Spleen (tissue), 11 donors: ENCODE results near the gene CBLN4. TPM values are rescaled to one million over a fixed set of nuclear protein-coding genes. Genes with fewer than 3 reads are reported as not detected.

Experiments used
- DNase-seq: peaks from one replicate; pipeline ENCODE4 v3.0.0-alpha.2; 2020
- H3K27ac ChIP-seq, 8 donors: fragments of 200-600 bp; sonication (generic) in 7 of 8; 1 replicate in 4 of 8; 2 replicates in 4 of 8; pipeline versions ENCODE4 v1.5.0 to v1.8.0; 2016 to 2021; ENCODE audit warnings: inconsistent platforms in 4 of 8, mild to moderate bottlenecking in 4 of 8, moderate library complexity in 1 of 8
- H3K27me3 ChIP-seq, 7 donors: fragments of 200-600 bp; sonication (generic) in 6 of 7; replicated peaks in 1 of 7; 1 replicate in 4 of 7; 2 replicates in 3 of 7; pipeline versions ENCODE4 v1.5.0 to v1.8.0; 2016 to 2021; ENCODE audit warnings: inconsistent platforms in 3 of 7, mild to moderate bottlenecking in 1 of 7
- H3K36me3 ChIP-seq, 6 donors: fragments of 200-600 bp; sonication (generic) in 5 of 6; 1 replicate in 4 of 6; 2 replicates in 2 of 6; pipeline versions ENCODE4 v1.5.0 to v1.8.0; 2016 to 2021; ENCODE audit warnings: inconsistent platforms in 2 of 6
- H3K4me1 ChIP-seq, 6 donors: fragments of 200-600 bp; sonication (generic) in 5 of 6; 1 replicate in 3 of 6; 2 replicates in 3 of 6; pipeline versions ENCODE4 v1.5.0 to v1.8.0; 2016 to 2021; ENCODE audit warnings: inconsistent platforms in 3 of 6
- H3K4me3 ChIP-seq, 8 donors: fragments of 200-600 bp; sonication (generic) in 7 of 8; 1 replicate in 4 of 8; 2 replicates in 4 of 8; pipeline versions ENCODE4 v1.5.0 to v1.8.0; 2016 to 2021; ENCODE audit warnings: inconsistent platforms in 4 of 8, mild to moderate bottlenecking in 4 of 8, moderate library complexity in 2 of 8
- H3K9me3 ChIP-seq, 8 donors: fragments of 200-600 bp; sonication (generic) in 7 of 8; 1 replicate in 4 of 8; 2 replicates in 4 of 8; pipeline versions ENCODE4 v1.5.0 to v1.8.0; 2016 to 2021; ENCODE audit warnings: inconsistent platforms in 4 of 8
- CTCF ChIP-seq, 11 experiments: fragments of 200-600 bp in 7 of 11; fragments of 450-650 bp in 4 of 11; sonication (generic) in 4 of 11; IDR thresholded peaks in 8 of 11; conservative IDR thresholded peaks in 3 of 11; 1 replicate in 7 of 11; 2 replicates in 4 of 11; pipeline versions ENCODE4 v1.4.0 to v1.8.0; 2016 to 2021; ENCODE audit warnings: antibody characterized with exemption in 11 of 11, inconsistent platforms in 4 of 11, mild to moderate bottlenecking in 1 of 11
- POLR2A ChIP-seq, 3 donors: fragments of 450-650 bp; IDR thresholded peaks; one replicate each; pipeline ENCODE4 v1.5.1; 2017; ENCODE audit warnings: antibody characterized with exemption in 3 of 3, mild to moderate bottlenecking in 1 of 3
- POLR2AphosphoS5 ChIP-seq, 3 donors: sonication (generic); formaldehyde crosslinking; IDR thresholded peaks; one replicate each; pipeline ENCODE4 v1.5.1; 2017; ENCODE audit warnings: antibody characterized with exemption in 3 of 3
- WGBS, 5 donors: extraction: QIAGEN DNeasy Blood & Tissue Kit in 3 of 5; methylation state at CpG; one replicate each; pipeline versions ENCODE4 v1.1.5 to v1.1.7; 2013 to 2018; 5-methylcytosine and 5-hydroxymethylcytosine counted together
- intact Hi-C: fragments of 100-400 bp; cut with DNase I; formaldehyde crosslinking; loops from one replicate; pipeline ENCODE4 v1.15.0; 2023; ENCODE audit warnings: low total_unique reads
- polyA plus RNA-seq, 3 donors: library from polyadenylated mRNA; stranded (reverse); fragments of 200-250 nt; gene quantifications; one replicate each; pipeline ENCODE4 v1.2.1, GENCODE V29; 2013
- total RNA-seq, 7 donors: library from RNA; depleted of rRNA in 3 of 7; stranded (reverse); fragments of >200 nt in 3 of 7; fragmentation: NEBNext Ultra II Directional in 4 of 7; extraction: Animal tissue kit (Norgen Biotek cat#: 25700) in 4 of 7; gene quantifications; one replicate each; pipeline versions ENCODE4 v1.1.0 to v1.2.1, GENCODE V29; 2016 to 2021
- donor health status: healthy with polysubstance abuse.
- donor health status: DM: no; HTN: no; CAD: no; lungs with moderate emphysema.
- donor health status: DM: no; HTN: no; CAD: no.
- donor health status: Bipolar disorder and iron deficiency.
- donor health status: healthy.
- donor health status: DM: no; HTN: no; CAD: no.
- donor health status: DM: yes; HTN: yes; CAD: no.

Gene CBLN4
- total and polyA plus RNA-seq, 10 donors: 0.03 TPM; not detected in 8

- Histone ChIP-seq H3K27ac (no peak overlapping the region), H3K36me3 (no peaks in the 10 kb centered on the region), H3K4me3 (no peak overlapping the region), H3K4me1 (no peaks in the 10 kb centered on the region), H3K9me3 (peaks cover 0 to 5% (median 0%) of the 10 kb centered on the region in 8 donors), H3K27me3 (no peaks in the 10 kb centered on the region)
- no peak for DNase-seq
- intact Hi-C loops: no loop called here
- WGBS, 5 donors: 45 to 69% (median 64%) methylated on average over 2 of the region's 2 CpGs
- TF ChIP-seq POLR2AphosphoS5 (IDR thresholded peaks at IDR 0.05) (no peak), CTCF (IDR thresholded peaks at IDR 0.05 in 8 of 11, conservative IDR thresholded peaks at IDR 0.05 in 3 of 11) (no peak), POLR2A (IDR thresholded peaks at IDR 0.05) (no peak)
Measured at GRCh38 chr20:55974491-55975202, 30.7 kb downstream of the CBLN4 start.

GRCh38 chr20:55964790-55965189 is 40.5 kb downstream of the CBLN4 start:
- Histone ChIP-seq H3K27me3 (no peaks in the 10 kb centered on the region), H3K27ac (no peak overlapping the region), H3K4me1 (no peaks in the 10 kb centered on the region), H3K4me3 (no peak overlapping the region), H3K36me3 (no peaks in the 10 kb centered on the region), H3K9me3 (peaks cover 0 to 22% (median 0%) of the 10 kb centered on the region in 8 donors)
- DNase-seq: no peak
- 41 to 61% (median 51%) methylated on average over 1 of the region's 1 CpG for WGBS, 5 donors
- intact Hi-C loops: no loop called here
- TF ChIP-seq CTCF (IDR thresholded peaks at IDR 0.05 in 8 of 11, conservative IDR thresholded peaks at IDR 0.05 in 3 of 11): no peak
- no peak for TF ChIP-seq POLR2A (IDR thresholded peaks at IDR 0.05)
- no peak for TF ChIP-seq POLR2AphosphoS5 (IDR thresholded peaks at IDR 0.05)

DNA sequence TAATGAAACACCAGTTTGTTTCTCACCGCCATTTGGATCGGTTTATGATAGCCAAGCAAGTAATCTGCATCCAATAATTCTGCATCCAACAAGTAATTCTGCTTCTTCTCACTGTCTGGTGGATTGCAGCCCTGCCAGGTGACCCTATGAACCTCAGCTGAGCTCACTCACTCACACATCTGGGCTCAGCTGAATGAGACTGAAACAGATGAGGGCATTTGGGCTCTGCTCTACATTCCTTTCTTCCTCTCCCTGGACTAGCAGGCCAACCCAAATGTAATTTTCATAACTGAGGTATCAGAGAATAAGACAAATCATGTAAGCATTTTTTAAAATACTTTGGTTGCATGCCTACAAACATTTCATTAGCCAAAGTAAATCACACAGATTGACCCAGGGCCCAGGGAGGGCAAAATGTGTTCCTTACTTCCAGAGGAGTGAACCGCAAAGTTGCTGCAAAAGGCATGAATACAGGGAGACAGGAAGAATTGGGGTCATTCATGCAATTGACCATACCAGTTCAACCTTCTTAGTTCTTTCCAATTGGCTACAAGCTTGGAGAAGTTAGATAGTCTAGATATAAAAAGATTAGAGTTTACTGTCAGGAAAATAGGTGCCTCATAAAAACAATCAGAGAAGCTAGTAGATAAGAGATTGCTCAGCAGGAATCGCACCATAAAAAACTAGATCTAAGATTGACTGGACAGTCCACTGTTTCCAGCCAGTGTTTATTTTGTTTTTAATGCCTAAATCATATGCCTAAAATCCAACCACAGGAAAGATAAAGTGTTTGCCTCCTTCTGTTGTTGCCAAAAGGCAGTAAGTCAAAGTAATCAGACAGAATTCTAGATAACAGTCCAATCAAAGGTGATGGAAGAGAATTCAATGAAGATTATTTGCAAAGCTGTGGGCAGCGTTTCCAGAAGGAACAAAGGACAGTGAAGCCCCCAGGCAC is 43.7 kb downstream of the CBLN4 start:
- H3K4me1 ChIP-seq: no peaks in the 10 kb centered on the region
- H3K27me3 ChIP-seq: no peaks in the 10 kb centered on the region
- DNase-seq: no peak
- H3K4me3 ChIP-seq: no peak overlapping the region
- peaks cover 0 to 22% (median 0%) of the 10 kb centered on the region in 8 donors for H3K9me3 ChIP-seq
- no peak for TF ChIP-seq POLR2AphosphoS5 (IDR thresholded peaks at IDR 0.05)
- no peak for TF ChIP-seq POLR2A (IDR thresholded peaks at IDR 0.05)
- no peak for TF ChIP-seq CTCF (IDR thresholded peaks at IDR 0.05 in 8 of 11, conservative IDR thresholded peaks at IDR 0.05 in 3 of 11)
- intact Hi-C loops: no loop called here
- no peaks in the 10 kb centered on the region for H3K36me3 ChIP-seq
- WGBS, 5 donors: 72 to 87% (median 81%) methylated on average over 5 of the region's 5 CpGs
- no peak overlapping the region for H3K27ac ChIP-seq

DNA sequence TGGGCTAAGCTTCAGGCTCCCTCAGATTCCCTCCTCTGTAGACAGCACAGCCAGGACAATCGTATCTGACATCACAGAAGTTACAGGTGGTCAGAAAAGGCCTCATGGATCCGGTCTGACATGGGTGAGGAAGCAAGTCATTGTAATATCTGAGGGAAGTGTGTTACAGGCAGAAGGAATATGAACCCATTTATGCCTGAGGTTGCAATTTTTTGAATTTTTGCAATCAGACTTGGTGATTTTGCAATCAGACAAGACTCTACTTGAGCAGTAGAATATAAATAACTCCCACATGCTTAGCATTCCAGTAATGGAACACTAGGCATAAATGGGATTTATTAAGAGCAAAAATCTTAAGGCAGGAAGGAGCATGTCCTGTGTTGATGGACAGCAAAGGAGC is 52.1 kb downstream of the CBLN4 start:
- H3K36me3 ChIP-seq: no peaks in the 10 kb centered on the region
- H3K27ac ChIP-seq: no peak overlapping the region
- H3K4me3 ChIP-seq: no peak overlapping the region
- DNase-seq: no peak
- TF ChIP-seq POLR2A (IDR thresholded peaks at IDR 0.05): no peak
- intact Hi-C loops: no loop called here
- H3K9me3 ChIP-seq: peaks cover 0 to 45% (median 12%) of the 10 kb centered on the region in 8 donors
- 52 to 69% (median 55%) methylated on average over 2 of the region's 2 CpGs for WGBS, 5 donors
- no peaks in the 10 kb centered on the region for H3K27me3 ChIP-seq
- no peaks in the 10 kb centered on the region for H3K4me1 ChIP-seq
